ENCODE results near the gene PPP1R12A. TPM values are rescaled to one million over a fixed set of nuclear protein-coding genes. Genes with fewer than 3 reads are reported as not detected.
A peak's percentile ranks its signal among the peaks of the same experiment; 100 is the strongest.

PPP1R12A gene
- total RNA-seq, 2 donors from 2014 or later = 64.3 to 70.7 TPM

- no peak for TF ChIP-seq CTCF (IDR thresholded peaks at IDR 0.05)
- no peak for DNase-seq (ENCODE audit: low spot score)
- Histone ChIP-seq H3K27ac (no peak overlapping the region), H3K36me3 (no peaks in the 10 kb centered on the region), H3K4me1 (peaks cover 0 to 11% of the 10 kb centered on the region in 2 donors), H3K4me3 (no peak overlapping the region), H3K27me3 (no peaks in the 10 kb centered on the region), H3K9me3 (no peaks in the 10 kb centered on the region)
Measured at GRCh38 chr12:79939728-79940310, 4.9 kb upstream of the PPP1R12A start.

- H3K27me3 ChIP-seq = no peaks in the 10 kb centered on the region
- peaks cover 0 to 11% of the 10 kb centered on the region in 2 donors for H3K4me1 ChIP-seq
- TF ChIP-seq CTCF (IDR thresholded peaks at IDR 0.05) = no peak
- no peak for DNase-seq (ENCODE audit: low spot score)
- H3K36me3 ChIP-seq = no peaks in the 10 kb centered on the region
- H3K27ac ChIP-seq = no peak overlapping the region
- H3K9me3 ChIP-seq = no peaks in the 10 kb centered on the region
- H3K4me3 ChIP-seq = no peak overlapping the region
Measured at GRCh38 chr12:79938843-79939242, 3.9 kb upstream of the PPP1R12A start.

- Histone ChIP-seq H3K27ac (peak overlapping the region; percentile 98 to 99), H3K4me3 (peak overlapping the region in 1 of 2 donors; percentile 98), H3K4me1 (peaks cover 0 to 26% of the 10 kb centered on the region in 2 donors), H3K9me3 (no peaks in the 10 kb centered on the region), H3K36me3 (no peaks in the 10 kb centered on the region), H3K27me3 (no peaks in the 10 kb centered on the region)
- DNase-seq (ENCODE audit: low spot score) = no peak
- TF ChIP-seq CTCF (IDR thresholded peaks at IDR 0.05) = no peak
Measured at GRCh38 chr12:79936670-79937069, 1.8 kb upstream of the PPP1R12A start.

GRCh38 chr12:79935624-79936345 lies 888 bp upstream of the PPP1R12A start:
- no peaks in the 10 kb centered on the region for H3K27me3 ChIP-seq
- no peaks in the 10 kb centered on the region for H3K9me3 ChIP-seq
- H3K27ac ChIP-seq = peak overlapping the region; percentile 98 to 99
- H3K36me3 ChIP-seq = no peaks in the 10 kb centered on the region
- no peak for DNase-seq (ENCODE audit: low spot score)
- H3K4me1 ChIP-seq = peaks cover 0 to 34% of the 10 kb centered on the region in 2 donors
- H3K4me3 ChIP-seq = peak overlapping the region; percentile 96 to 98
- TF ChIP-seq CTCF (IDR thresholded peaks at IDR 0.05) = no peak

GRCh38 chr12:79934281-79935020 lies 446 bp downstream of the PPP1R12A start:
- no peak for DNase-seq (ENCODE audit: low spot score)
- peak overlapping the region; percentile 96 to 98 for H3K4me3 ChIP-seq
- no peak for TF ChIP-seq CTCF (IDR thresholded peaks at IDR 0.05)
- peaks cover 0 to 34% of the 10 kb centered on the region in 2 donors for H3K4me1 ChIP-seq
- no peaks in the 10 kb centered on the region for H3K9me3 ChIP-seq
- peak overlapping the region; percentile 98 to 99 for H3K27ac ChIP-seq
- no peaks in the 10 kb centered on the region for H3K27me3 ChIP-seq
- H3K36me3 ChIP-seq = no peaks in the 10 kb centered on the region
